Chondrocyte (in vitro differentiated cells): Measurements from ENCODE around the gene WASF3. TPM values are rescaled to one million over a fixed set of nuclear protein-coding genes. Genes with fewer than 3 reads are reported as not detected.

Experiments used
- DNase-seq: peaks from one replicate; pipeline ENCODE4 v3.0.0; 2021; ENCODE audit warnings: mixed read lengths, low spot score
- H3K27ac Mint-ChIP-seq: one replicate; pipeline ENCODE4 v1.8.0; 2021; ENCODE audit warnings: mild to moderate bottlenecking, moderate library complexity, mixed read lengths; ENCODE audit not compliant: unreplicated experiment
- H3K27me3 Mint-ChIP-seq: 2 replicates; pipeline ENCODE4 v1.8.0; 2021; ENCODE audit warnings: low read depth, mixed read lengths
- H3K36me3 Mint-ChIP-seq: 2 replicates; pipeline ENCODE4 v1.8.0; 2021; ENCODE audit warnings: low read depth, mixed read lengths
- H3K4me1 Mint-ChIP-seq: 2 replicates; pipeline ENCODE4 v1.8.0; 2021; ENCODE audit warnings: low read depth, mild to moderate bottlenecking, mixed read lengths
- H3K4me3 Mint-ChIP-seq: one replicate; pipeline ENCODE4 v1.8.0; 2021; ENCODE audit warnings: mild to moderate bottlenecking, moderate library complexity, mixed read lengths; ENCODE audit not compliant: unreplicated experiment
- H3K9me3 Mint-ChIP-seq: 2 replicates; pipeline ENCODE4 v1.8.0; 2021; ENCODE audit warnings: low read depth, mixed read lengths
- total RNA-seq: library from RNA; stranded (reverse); gene quantifications from 3 replicates; pipeline ENCODE4 v1.2.1, GENCODE V29; 2021
- TF ChIP-seq, protein P1 (sequence below): fragments of 200-600 bp; sonication (generic); IDR thresholded peaks from 2 replicates; pipeline ENCODE4 v1.5.0; 2021; ENCODE audit warnings: antibody characterized with exemption, mild to moderate bottlenecking, moderate library complexity

The WASF3 gene
- total RNA-seq, 1 donor from 2014 or later, result 23.6 TPM

DNA sequence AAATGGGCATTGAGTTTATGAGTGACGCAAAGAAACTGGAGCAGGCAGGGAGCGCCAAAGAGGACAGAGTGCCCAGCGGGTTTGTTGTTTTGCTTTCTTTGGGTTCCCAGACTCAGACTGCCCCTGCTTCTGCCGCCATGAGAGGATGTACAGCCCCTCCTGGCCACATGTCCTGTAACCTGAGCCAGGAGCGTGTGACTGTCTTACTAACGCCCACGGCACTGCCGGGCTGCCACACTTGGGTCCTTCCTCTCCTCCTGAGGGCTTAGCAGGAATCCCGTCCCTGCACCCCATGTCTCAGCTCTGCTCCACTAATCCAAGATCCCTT lies 122.6 kb downstream of the WASF3 start:
- DNase-seq, result no peak
- Mint-ChIP-seq H3K4me1 (peaks cover 36% of the 10 kb centered on the region), H3K36me3 (peaks cover 18% of the 10 kb centered on the region), H3K27ac (peak overlapping the region; percentile 96), H3K9me3 (no peaks in the 10 kb centered on the region), H3K4me3 (peak overlapping the region; percentile 64), H3K27me3 (no peaks in the 10 kb centered on the region)
- TF ChIP-seq, protein P1, sequence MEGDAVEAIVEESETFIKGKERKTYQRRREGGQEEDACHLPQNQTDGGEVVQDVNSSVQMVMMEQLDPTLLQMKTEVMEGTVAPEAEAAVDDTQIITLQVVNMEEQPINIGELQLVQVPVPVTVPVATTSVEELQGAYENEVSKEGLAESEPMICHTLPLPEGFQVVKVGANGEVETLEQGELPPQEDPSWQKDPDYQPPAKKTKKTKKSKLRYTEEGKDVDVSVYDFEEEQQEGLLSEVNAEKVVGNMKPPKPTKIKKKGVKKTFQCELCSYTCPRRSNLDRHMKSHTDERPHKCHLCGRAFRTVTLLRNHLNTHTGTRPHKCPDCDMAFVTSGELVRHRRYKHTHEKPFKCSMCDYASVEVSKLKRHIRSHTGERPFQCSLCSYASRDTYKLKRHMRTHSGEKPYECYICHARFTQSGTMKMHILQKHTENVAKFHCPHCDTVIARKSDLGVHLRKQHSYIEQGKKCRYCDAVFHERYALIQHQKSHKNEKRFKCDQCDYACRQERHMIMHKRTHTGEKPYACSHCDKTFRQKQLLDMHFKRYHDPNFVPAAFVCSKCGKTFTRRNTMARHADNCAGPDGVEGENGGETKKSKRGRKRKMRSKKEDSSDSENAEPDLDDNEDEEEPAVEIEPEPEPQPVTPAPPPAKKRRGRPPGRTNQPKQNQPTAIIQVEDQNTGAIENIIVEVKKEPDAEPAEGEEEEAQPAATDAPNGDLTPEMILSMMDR, result no peak

DNA sequence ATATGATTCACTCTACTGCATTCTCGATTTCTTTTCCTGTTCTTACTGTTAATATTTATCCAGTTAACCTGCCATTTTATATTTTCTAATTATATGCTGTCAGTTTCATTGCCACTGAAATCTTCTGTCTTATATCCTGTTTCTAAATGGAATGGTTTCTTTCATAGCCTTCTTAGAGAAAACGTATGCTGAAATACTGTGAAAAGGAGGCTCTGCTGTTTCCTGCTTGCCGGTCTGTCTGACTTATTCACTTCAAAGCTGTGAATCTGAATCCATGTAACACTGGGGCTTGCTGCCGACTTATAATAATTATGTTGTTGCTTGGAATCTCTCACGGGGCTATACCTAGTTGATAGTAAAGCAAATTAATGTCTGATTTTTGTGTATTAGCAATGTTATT lies 123.1 kb downstream of the WASF3 start:
- peaks cover 36% of the 10 kb centered on the region for H3K4me1 Mint-ChIP-seq
- TF ChIP-seq, protein P1, result no peak
- peak overlapping the region; percentile 64 for H3K4me3 Mint-ChIP-seq
- H3K27ac Mint-ChIP-seq, result peak overlapping the region; percentile 96
- no peaks in the 10 kb centered on the region for H3K9me3 Mint-ChIP-seq
- H3K27me3 Mint-ChIP-seq, result no peaks in the 10 kb centered on the region
- H3K36me3 Mint-ChIP-seq, result peaks cover 21% of the 10 kb centered on the region
- DNase-seq, result no peak

DNA sequence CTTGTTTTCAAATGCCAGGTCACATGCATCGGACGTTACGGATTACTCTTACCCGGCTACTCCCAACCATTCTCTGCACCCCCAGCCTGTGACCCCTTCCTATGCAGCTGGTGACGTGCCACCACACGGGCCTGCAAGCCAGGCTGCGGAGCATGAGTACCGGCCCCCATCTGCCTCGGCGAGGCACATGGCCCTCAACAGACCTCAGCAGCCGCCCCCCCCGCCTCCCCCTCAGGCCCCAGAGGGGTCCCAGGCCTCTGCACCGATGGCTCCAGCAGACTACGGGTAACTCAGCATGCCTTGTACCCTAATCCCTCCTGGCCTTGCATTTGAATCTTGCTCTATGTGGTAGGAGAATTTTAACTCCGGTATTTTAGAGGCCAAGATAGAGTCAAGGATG lies 123.6 kb downstream of the WASF3 start:
- Mint-ChIP-seq H3K36me3 (peaks cover 22% of the 10 kb centered on the region), H3K27ac (peak overlapping the region; percentile 96)

DNA sequence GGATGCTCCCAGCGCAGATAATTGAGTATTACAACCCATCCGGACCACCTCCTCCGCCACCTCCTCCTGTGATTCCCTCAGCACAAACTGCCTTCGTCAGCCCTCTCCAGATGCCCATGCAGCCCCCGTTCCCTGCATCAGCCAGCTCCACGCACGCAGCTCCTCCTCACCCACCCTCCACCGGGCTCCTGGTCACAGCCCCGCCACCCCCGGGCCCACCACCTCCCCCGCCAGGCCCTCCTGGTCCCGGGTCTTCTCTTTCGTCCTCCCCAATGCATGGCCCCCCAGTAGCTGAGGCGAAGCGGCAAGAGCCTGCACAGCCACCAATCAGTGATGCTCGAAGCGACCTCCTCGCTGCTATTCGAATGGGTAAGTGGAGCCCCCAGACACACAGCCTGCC lies 125.1 kb downstream of the WASF3 start:
- H3K9me3 Mint-ChIP-seq, result no peaks in the 10 kb centered on the region
- H3K27ac Mint-ChIP-seq, result no peak overlapping the region
- DNase-seq, result no peak
- H3K36me3 Mint-ChIP-seq, result peaks cover 29% of the 10 kb centered on the region
- peaks cover 36% of the 10 kb centered on the region for H3K4me1 Mint-ChIP-seq
- H3K4me3 Mint-ChIP-seq, result no peak overlapping the region
- TF ChIP-seq, protein P1, result no peak
- no peaks in the 10 kb centered on the region for H3K27me3 Mint-ChIP-seq

More for the DNA sequence above, 123.6 kb downstream of the WASF3 start:
- TF ChIP-seq, protein P1, result no peak
- peak overlapping the region; percentile 64 for H3K4me3 Mint-ChIP-seq
- H3K9me3 Mint-ChIP-seq, result no peaks in the 10 kb centered on the region
- peaks cover 36% of the 10 kb centered on the region for H3K4me1 Mint-ChIP-seq
- H3K27me3 Mint-ChIP-seq, result no peaks in the 10 kb centered on the region
- no peak for DNase-seq

DNA sequence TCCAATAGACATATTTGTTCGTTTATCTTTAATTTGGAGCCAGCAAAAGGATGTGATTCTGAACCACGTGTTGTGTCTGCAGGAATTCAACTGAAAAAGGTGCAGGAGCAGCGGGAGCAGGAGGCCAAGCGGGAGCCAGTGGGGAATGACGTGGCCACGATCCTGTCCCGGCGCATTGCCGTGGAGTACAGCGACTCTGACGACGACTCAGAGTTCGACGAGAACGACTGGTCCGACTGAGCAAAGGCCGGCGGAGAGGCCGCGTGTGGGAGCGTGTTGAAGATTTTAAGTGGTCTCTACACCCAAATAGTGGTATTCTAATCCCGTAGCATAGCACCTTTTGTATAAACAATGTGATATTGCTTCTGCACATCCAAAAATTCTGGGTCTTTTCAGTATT lies 128.1 kb downstream of the WASF3 start:
- Mint-ChIP-seq H3K27me3 (no peaks in the 10 kb centered on the region), H3K9me3 (peaks cover 10% of the 10 kb centered on the region), H3K36me3 (peaks cover 41% of the 10 kb centered on the region), H3K27ac (no peak overlapping the region), H3K4me3 (no peak overlapping the region), H3K4me1 (peaks cover 12% of the 10 kb centered on the region)
- no peak for DNase-seq
- TF ChIP-seq, protein P1, result no peak
